Endothelial cell (in vitro differentiated cells): Measurements from ENCODE around the gene F7. TPM values are rescaled to one million over a fixed set of nuclear protein-coding genes. Genes with fewer than 3 reads are reported as not detected.
A peak's percentile ranks its signal among the peaks of the same experiment; 100 is the strongest.

ENCODE experiments used
- DNase-seq: peaks from one replicate; pipeline ENCODE4 v3.0.0; 2021; ENCODE audit warnings: low spot score
- H3K27ac Mint-ChIP-seq: one replicate; pipeline ENCODE4 v1.8.0; 2021; ENCODE audit warnings: mixed read lengths, inconsistent platforms; ENCODE audit not compliant: unreplicated experiment
- H3K27me3 Mint-ChIP-seq: one replicate; pipeline ENCODE4 v1.8.0; 2021; ENCODE audit warnings: mild to moderate bottlenecking, moderate library complexity, mixed read lengths, inconsistent platforms; ENCODE audit not compliant: unreplicated experiment
- H3K36me3 Mint-ChIP-seq: one replicate; pipeline ENCODE4 v1.8.0; 2021; ENCODE audit warnings: mild to moderate bottlenecking, low read depth, mixed read lengths, inconsistent platforms; ENCODE audit not compliant: unreplicated experiment
- H3K4me1 Mint-ChIP-seq: one replicate; pipeline ENCODE4 v1.8.0; 2021; ENCODE audit warnings: mild to moderate bottlenecking, mixed read lengths, inconsistent platforms; ENCODE audit not compliant: unreplicated experiment
- H3K4me3 Mint-ChIP-seq: one replicate; pipeline ENCODE4 v1.8.0; 2021; ENCODE audit warnings: mild to moderate bottlenecking, mixed read lengths, inconsistent platforms; ENCODE audit not compliant: unreplicated experiment
- H3K9me3 Mint-ChIP-seq: one replicate; pipeline ENCODE4 v1.8.0; 2021; ENCODE audit warnings: mixed read lengths, inconsistent platforms; ENCODE audit not compliant: unreplicated experiment
- total RNA-seq: library from RNA; stranded (reverse); fragmentation: NEBNext Ultra II Directional; extraction: Animal tissue kit (Norgen Biotek cat#: 25700); gene quantifications from one replicate; pipeline ENCODE4 v1.2.1, GENCODE V29; 2021; ENCODE audit not compliant: unreplicated experiment
- TF ChIP-seq, protein P1 (sequence below): fragments of 200-600 bp; sonication (generic); IDR thresholded peaks from one replicate; pipeline ENCODE4 v1.5.0; 2021; ENCODE audit warnings: antibody characterized with exemption; ENCODE audit not compliant: unreplicated experiment

The F7 gene
- total RNA-seq, 1 donor from 2014 or later = not detected

DNA sequence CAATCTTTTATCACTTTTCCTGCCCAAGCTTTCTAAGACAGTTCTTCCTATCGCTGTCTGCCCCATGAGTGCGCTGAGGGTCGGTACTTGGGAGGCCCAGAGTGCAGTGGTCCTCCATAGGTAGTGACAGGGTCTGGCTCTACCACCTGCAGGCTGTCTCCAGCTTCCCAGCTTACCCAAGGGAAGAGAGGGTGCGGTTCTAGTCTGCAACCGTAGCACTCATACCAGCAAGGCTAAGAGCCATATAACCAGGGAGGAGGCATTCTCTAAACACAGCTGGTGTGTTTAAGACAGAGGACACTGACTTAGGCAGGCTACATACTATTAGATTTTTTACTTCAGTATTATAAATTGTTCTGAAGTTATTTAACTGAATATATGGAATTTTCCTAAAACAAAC lies 61.1 kb downstream of the F7 start:
- Mint-ChIP-seq H3K4me3 (no peak overlapping the region), H3K4me1 (peaks cover 29% of the 10 kb centered on the region), H3K36me3 (peaks cover 11% of the 10 kb centered on the region), H3K27ac (no peak overlapping the region), H3K9me3 (no peaks in the 10 kb centered on the region), H3K27me3 (peaks cover 13% of the 10 kb centered on the region)
- TF ChIP-seq, protein P1, sequence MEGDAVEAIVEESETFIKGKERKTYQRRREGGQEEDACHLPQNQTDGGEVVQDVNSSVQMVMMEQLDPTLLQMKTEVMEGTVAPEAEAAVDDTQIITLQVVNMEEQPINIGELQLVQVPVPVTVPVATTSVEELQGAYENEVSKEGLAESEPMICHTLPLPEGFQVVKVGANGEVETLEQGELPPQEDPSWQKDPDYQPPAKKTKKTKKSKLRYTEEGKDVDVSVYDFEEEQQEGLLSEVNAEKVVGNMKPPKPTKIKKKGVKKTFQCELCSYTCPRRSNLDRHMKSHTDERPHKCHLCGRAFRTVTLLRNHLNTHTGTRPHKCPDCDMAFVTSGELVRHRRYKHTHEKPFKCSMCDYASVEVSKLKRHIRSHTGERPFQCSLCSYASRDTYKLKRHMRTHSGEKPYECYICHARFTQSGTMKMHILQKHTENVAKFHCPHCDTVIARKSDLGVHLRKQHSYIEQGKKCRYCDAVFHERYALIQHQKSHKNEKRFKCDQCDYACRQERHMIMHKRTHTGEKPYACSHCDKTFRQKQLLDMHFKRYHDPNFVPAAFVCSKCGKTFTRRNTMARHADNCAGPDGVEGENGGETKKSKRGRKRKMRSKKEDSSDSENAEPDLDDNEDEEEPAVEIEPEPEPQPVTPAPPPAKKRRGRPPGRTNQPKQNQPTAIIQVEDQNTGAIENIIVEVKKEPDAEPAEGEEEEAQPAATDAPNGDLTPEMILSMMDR = no peak
- DNase-seq = no peak

DNA sequence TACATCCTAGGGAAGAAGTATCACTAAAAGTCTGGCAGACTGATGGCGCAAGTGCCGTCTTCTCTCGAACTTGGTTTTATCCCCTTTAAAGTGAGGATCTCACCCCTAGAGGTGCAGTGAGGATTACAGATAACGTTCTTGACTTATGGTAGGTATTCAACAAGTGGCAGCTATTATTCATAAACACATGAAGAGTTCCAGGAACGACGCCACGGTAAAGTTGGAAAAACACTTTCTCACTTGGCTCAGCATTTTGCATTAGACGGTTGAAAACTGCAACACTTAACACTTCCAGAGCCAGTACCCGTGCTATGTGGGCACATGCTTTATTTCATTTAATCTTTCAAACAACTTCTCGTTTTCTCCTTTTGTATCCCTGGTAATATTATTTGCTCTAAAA lies 61.6 kb downstream of the F7 start:
- Mint-ChIP-seq H3K27ac (no peak overlapping the region), H3K27me3 (peaks cover 13% of the 10 kb centered on the region), H3K9me3 (no peaks in the 10 kb centered on the region), H3K36me3 (peaks cover 13% of the 10 kb centered on the region), H3K4me3 (no peak overlapping the region), H3K4me1 (peaks cover 30% of the 10 kb centered on the region)
- TF ChIP-seq, protein P1 = no peak
- DNase-seq = no peak

DNA sequence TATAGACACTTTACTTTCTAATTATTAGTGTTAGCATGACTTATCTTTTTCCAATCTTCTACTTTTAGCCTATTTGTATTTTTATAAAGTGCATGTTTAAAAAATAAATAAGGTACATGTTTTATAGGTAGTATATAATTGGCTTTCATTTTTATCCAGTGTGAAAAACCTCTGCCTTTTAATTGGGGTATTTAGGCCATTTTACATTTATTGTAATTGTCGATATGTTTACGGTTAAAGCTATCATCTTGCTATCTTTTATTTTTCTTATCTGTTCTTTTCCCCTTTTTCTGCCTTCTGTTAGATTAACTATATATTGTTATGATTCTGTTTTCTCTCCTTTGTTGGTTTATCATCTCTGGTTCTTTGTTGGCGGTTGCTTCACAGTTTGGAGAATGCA lies 62.0 kb downstream of the F7 start:
- DNase-seq = no peak
- Mint-ChIP-seq H3K4me3 (no peak overlapping the region), H3K27me3 (peaks cover 13% of the 10 kb centered on the region), H3K9me3 (no peaks in the 10 kb centered on the region), H3K4me1 (peaks cover 30% of the 10 kb centered on the region), H3K36me3 (peaks cover 15% of the 10 kb centered on the region), H3K27ac (no peak overlapping the region)
- TF ChIP-seq, protein P1 = no peak

DNA sequence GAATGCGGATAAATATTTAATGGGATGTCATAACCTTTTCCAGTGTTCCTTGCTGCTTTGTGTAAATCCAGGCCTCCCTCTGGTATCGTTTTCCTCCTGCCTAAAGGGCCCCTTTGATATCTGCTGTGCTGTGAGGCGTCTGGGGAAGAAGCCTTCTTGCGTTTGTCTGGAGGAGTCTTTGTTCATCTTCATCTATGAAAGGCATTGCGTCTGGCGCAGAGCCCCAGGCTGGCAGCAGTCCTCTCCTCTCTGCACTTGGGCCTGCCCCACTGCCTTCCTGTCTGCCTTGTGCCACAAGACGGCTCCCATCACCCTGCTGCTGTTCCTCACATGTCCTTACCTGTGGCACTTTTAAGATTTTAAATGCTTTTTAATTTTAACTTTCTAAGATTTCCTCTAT lies 62.6 kb downstream of the F7 start:
- no peak overlapping the region for H3K4me3 Mint-ChIP-seq
- no peaks in the 10 kb centered on the region for H3K9me3 Mint-ChIP-seq
- peaks cover 30% of the 10 kb centered on the region for H3K4me1 Mint-ChIP-seq
- DNase-seq = no peak
- H3K27me3 Mint-ChIP-seq = peaks cover 15% of the 10 kb centered on the region
- peaks cover 20% of the 10 kb centered on the region for H3K36me3 Mint-ChIP-seq
- no peak overlapping the region for H3K27ac Mint-ChIP-seq
- TF ChIP-seq, protein P1 = no peak

DNA sequence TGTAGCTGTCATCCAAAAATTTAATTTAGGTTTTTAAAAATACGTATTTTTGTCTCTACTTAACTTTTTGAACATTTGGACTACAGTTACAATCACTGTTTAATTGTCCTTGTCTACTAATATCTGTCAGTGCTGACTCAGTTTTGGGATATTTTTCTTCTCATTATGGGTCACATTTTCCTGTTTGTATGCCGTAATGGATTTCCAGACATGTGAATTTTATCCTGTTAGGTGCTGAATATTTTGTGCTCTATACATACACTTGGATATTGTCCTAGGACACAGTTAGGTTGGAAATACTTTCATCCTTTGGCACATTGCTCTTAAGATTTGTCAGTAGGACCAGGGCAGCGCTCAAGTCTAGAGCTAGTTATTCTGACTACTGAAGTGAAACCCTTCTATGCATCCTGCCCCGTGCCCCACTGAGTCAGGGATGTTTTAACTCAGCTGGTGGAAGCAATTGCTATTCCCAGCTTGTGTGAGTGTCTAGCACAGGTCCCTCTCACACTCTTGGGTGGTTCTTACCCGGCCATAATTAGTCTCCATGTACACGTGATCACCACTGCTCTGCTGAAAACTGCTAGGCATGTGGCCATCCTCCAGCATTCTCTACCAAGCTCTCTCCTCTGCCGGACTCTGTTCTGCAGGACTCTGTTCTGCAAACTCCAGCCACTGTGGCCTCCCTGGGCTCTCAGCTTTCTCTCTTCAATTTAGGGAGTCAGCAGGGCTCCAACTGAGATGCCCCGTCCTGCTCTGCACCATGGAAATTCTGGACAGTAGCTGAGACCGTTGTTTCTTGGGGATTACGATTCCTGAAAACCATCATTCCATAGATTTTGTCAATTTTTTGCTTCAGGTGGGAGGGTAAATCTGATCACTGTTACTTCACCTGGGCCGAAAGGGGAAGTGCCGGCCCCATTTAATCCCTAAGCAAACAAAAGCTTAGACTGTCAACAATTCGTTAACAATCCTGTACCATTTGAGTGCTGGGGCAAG lies 64.0 kb downstream of the F7 start:
- H3K4me3 Mint-ChIP-seq = peak overlapping the region; percentile 6
- peaks cover 26% of the 10 kb centered on the region for H3K4me1 Mint-ChIP-seq
- peak overlapping the region; percentile 50 for H3K27ac Mint-ChIP-seq
- H3K36me3 Mint-ChIP-seq = peaks cover 23% of the 10 kb centered on the region
- TF ChIP-seq, protein P1 = no peak
- no peaks in the 10 kb centered on the region for H3K9me3 Mint-ChIP-seq
- DNase-seq = no peak
- peaks cover 8% of the 10 kb centered on the region for H3K27me3 Mint-ChIP-seq
